ENCODE data around the gene KLC4. TPM values are rescaled to one million over a fixed set of nuclear protein-coding genes. Genes with fewer than 3 reads are reported as not detected.
"Not testable (repeated sequence)": the region's sequence is repeated elsewhere in the genome, so short reads cannot be mapped to it uniquely, and the experiment has no call there.

The KLC4 gene
- total RNA-seq, 4 donors from 2014 or later, result 18.0 to 43.4 (median 30.2) TPM

DNA sequence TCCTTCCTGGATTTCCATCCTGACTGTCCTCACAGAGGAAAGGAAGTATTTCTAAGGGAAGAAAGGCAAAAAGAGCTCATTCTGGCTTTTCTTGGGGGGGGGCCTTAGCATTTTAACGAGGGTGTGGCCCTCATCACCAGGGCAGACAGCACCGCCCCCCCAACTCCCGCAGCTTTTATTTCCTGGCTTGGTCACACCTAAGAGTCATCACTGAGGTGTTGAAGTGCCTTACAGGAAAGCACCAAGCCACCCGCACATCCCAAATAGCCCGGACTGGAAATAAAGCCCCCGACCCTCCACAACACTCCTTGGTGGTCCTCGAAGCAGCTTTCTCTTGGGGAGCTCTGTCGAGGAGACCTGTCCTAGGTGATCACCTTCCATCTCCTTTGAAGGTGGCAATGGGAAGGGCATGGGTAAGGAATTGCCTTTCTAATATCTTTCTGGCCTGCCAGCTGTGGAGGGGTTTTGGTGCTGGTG, 17.9 kb downstream of the KLC4 start:
- Histone ChIP-seq H3K27ac (no peak overlapping the region), H3K9me3 (no peaks in the 10 kb centered on the region), H3K4me3 (peak overlapping the region in 1 of 2 donors; percentile 59), H3K36me3 (peaks cover 0 to 29% of the 10 kb centered on the region in 2 donors), H3K27me3 (peaks cover 32% of the 10 kb centered on the region), H3K4me1 (peaks cover 0 to 28% (median 6%) of the 10 kb centered on the region in 3 donors)
- no peak for ATAC-seq
- 26 to 49% methylated on average over 3 to 5 of the region's 8 CpGs for WGBS, 2 donors (ENCODE audit: low coverage in 1 of 2)
- TF ChIP-seq POLR2A (IDR thresholded peaks at IDR 0.05), result no peak
- TF ChIP-seq POLR2AphosphoS5 (IDR thresholded peaks at IDR 0.05), result no peak
- TF ChIP-seq, protein P1, sequence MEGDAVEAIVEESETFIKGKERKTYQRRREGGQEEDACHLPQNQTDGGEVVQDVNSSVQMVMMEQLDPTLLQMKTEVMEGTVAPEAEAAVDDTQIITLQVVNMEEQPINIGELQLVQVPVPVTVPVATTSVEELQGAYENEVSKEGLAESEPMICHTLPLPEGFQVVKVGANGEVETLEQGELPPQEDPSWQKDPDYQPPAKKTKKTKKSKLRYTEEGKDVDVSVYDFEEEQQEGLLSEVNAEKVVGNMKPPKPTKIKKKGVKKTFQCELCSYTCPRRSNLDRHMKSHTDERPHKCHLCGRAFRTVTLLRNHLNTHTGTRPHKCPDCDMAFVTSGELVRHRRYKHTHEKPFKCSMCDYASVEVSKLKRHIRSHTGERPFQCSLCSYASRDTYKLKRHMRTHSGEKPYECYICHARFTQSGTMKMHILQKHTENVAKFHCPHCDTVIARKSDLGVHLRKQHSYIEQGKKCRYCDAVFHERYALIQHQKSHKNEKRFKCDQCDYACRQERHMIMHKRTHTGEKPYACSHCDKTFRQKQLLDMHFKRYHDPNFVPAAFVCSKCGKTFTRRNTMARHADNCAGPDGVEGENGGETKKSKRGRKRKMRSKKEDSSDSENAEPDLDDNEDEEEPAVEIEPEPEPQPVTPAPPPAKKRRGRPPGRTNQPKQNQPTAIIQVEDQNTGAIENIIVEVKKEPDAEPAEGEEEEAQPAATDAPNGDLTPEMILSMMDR (IDR thresholded peaks at IDR 0.05), result no peak
- TF ChIP-seq EP300 (IDR thresholded peaks at IDR 0.05), result no peak

DNA sequence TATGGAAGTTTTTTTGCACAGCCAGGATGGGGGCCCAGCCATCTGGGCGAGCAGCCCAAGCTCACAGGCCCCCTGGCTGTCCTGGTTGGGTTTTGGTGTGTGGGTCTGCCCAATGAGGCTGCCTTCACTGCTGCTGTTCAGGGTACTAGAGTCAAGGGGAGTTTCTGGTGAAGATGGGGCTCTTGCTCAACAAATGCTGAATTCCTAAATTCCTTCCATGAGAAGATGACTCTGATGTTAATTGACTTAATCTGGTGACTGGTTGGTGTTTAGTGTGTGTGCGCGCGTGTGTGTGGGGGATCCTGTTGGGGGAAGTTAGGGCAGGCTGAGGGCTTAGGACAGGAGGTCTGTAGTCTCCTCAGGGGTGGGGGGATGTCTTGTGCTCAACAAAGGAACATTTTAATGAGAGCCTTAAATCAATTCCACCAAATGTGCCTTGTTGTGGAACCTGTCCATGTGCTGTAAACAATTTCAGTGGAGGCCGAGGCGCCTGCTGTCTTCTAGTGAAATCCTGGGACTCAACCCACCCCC, 18.6 kb downstream of the KLC4 start:
- Histone ChIP-seq H3K4me3 (no peak overlapping the region), H3K4me1 (peaks cover 0 to 28% (median 6%) of the 10 kb centered on the region in 3 donors), H3K27ac (no peak overlapping the region), H3K27me3 (peaks cover 32% of the 10 kb centered on the region), H3K36me3 (peaks cover 0 to 23% of the 10 kb centered on the region in 2 donors), H3K9me3 (no peaks in the 10 kb centered on the region)
- no peak for ATAC-seq
- TF ChIP-seq POLR2A (IDR thresholded peaks at IDR 0.05) (no peak), EP300 (IDR thresholded peaks at IDR 0.05) (no peak), POLR2AphosphoS5 (IDR thresholded peaks at IDR 0.05) (no peak)
- TF ChIP-seq, protein P1 (IDR thresholded peaks at IDR 0.05), result no peak
- 90% methylated on average over 2 to 3 of the region's 6 CpGs for WGBS, 2 donors (ENCODE audit: low coverage in 1 of 2)

DNA sequence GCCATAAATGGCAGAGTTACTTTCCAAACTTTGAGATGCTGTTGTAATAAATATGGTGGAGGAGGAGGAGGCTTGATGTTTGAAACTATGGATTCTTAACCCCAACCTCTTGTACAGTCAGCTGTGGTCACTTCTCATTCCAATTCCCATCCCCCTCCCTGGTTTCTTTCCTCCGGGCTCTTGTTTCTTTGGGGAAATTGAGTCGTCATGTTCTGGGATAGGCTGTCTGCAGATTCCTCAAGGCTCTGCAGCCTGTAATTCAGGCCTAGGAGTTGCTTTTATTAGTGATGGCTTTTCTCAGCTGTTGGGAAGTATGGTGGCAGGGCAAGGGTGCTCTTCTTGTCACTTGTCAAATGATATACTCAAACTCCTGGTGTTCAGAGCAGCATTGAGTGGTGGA, 19.3 kb downstream of the KLC4 start:
- no peak for ATAC-seq
- H3K4me1 ChIP-seq, result peaks cover 0 to 28% (median 6%) of the 10 kb centered on the region in 3 donors
- peaks cover 0 to 16% of the 10 kb centered on the region in 2 donors for H3K36me3 ChIP-seq
- H3K9me3 ChIP-seq, result no peaks in the 10 kb centered on the region
- H3K4me3 ChIP-seq, result no peak overlapping the region
- H3K27me3 ChIP-seq, result peaks cover 32% of the 10 kb centered on the region
- WGBS, 2 donors (ENCODE audit: low coverage in 1 of 2), result 92% methylated on average over 2 of the region's 2 CpGs; no CpG with 5 or more reads in 1 of the 2 donors
- TF ChIP-seq, protein P1 (IDR thresholded peaks at IDR 0.05), result no peak
- TF ChIP-seq EP300 (IDR thresholded peaks at IDR 0.05) (no peak), POLR2AphosphoS5 (IDR thresholded peaks at IDR 0.05) (no peak), POLR2A (IDR thresholded peaks at IDR 0.05) (no peak)
- no peak overlapping the region for H3K27ac ChIP-seq

DNA sequence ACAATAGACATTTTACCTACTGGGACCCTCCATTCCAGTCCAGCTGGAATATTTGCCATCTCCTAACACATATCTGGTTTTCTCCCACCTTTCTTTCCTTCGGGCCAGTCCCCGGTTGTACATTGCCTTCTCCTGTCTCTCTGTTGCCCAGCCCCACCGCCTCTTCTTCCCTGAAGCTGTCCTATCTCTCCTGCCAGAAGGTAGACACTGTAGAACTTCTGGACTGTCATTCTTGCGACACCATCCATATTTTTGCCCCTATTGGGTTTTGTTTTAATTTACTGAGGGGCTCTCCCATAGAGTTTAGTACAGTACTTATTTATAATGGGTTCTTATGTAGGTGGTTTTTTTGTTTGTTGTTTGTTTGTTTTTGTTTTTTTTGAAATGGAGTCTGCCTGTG, 21.6 kb downstream of the KLC4 start:
- Histone ChIP-seq H3K4me3 (no peak overlapping the region), H3K4me1 (peaks cover 0 to 18% (median 6%) of the 10 kb centered on the region in 3 donors), H3K27me3 (peaks cover 22% of the 10 kb centered on the region), H3K9me3 (no peaks in the 10 kb centered on the region), H3K36me3 (no peaks in the 10 kb centered on the region), H3K27ac (no peak overlapping the region)
- TF ChIP-seq, protein P1 (IDR thresholded peaks at IDR 0.05), result no peak
- no peak for TF ChIP-seq POLR2A (IDR thresholded peaks at IDR 0.05)
- WGBS, 2 donors (ENCODE audit: low coverage in 1 of 2), result 92 to 94% methylated on average over 4 of the region's 4 CpGs
- ATAC-seq, result no peak

DNA sequence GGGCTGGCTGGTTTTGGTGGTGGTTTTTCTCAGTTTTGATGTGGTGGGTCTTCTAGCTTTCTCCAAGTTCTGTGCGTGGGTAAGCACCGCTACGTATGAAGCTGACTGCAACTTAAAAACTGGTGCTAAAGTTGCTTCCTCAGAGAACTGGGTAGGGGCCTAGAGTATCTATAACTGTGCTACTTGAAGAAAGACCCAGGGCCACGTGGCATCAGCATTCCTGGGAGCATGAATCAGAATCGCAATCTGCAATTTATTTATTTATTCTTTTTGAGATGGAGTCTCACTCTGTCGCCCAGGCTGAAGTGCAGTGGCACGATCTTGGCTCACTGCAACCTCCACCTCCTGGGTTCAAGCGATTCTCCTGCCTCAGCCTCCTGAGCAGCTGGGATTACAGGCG, 22.5 kb downstream of the KLC4 start:
- not testable (repeated sequence) for H3K4me3 ChIP-seq, ATAC-seq, H3K36me3 ChIP-seq, H3K27ac ChIP-seq, H3K9me3 ChIP-seq, H3K4me1 ChIP-seq
- H3K27me3 ChIP-seq, result peaks cover 14% of the 10 kb centered on the region
- 60 to 92% methylated on average over 1 to 9 of the region's 9 CpGs for WGBS, 2 donors (ENCODE audit: low coverage in 1 of 2)

Measured in gastroesophageal sphincter (tissue), 4 donors.